Lung microvascular endothelial cell (primary cell): Measurements from ENCODE around the gene MDN1. TPM values are rescaled to one million over a fixed set of nuclear protein-coding genes. Genes with fewer than 3 reads are reported as not detected.
"Not testable (repeated sequence)": the region's sequence is repeated elsewhere in the genome, so short reads cannot be mapped to it uniquely, and the experiment has no call there.

Source experiments
- DNase-seq, 2 donors: peaks; one replicate each; pipeline versions ENCODE4 v3.0.0 to v3.0.0-alpha.2; 2010; ENCODE audit warnings: low read depth in 2 of 2
- total RNA-seq: library from RNA; depleted of rRNA; stranded (reverse); fragments of >200 nt; gene quantifications from 2 replicates; pipeline ENCODE4 v1.2.1, GENCODE V29; 2014

The MDN1 gene
- total RNA-seq, 1 donor from 2014 or later, result 18.3 TPM

DNA sequence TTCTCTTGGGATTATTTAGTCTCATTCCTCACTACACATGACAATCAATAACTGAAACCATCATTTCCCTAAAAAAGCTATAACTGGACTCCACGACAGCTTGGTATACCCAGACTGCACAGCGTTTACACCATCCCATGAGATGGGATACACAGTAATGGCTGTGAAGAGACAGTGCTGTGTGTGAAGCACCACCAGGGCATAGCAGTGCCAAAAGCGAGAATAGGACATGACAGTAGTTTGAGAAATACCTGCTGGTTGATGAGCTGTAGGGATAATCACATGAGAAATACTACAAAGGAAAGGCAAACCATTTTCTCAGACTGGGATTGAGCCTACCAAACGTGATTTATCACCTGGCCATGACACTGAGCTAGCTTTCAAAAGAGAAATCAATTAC lies 158.6 kb downstream of the MDN1 start:
- no peak for DNase-seq

DNA sequence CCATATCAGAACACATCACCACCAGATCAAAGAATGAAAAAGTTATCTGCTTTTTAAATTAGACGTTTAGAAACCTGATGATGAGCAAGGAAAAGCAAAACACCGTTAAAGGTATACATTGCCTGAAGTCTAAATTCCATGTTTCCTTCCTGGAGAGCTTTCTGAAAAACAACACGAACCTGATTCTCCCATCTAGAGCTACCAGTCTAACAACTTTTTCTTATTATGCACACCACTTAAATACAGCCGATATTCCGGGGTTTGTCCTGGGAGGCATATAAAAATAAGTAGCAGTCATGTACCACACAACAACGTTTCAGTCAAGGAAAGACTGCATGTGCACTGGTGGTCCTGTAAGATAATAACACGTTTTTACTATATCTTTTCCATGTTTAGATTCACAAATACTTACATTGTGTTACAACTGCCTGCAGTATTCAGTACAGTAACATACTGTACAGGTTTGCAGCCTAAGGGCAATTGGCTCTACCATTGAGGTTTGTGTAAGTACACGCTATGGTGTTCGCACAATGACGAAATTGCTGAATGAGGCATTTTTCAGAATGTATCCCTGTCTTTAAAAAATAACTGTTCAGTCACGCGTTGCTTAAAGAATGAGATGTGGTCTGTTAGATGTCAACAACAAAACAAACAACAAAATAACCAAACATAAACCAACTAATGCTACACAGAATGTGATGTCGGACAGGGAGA lies 162.0 kb downstream of the MDN1 start:
- no peak for DNase-seq

DNA sequence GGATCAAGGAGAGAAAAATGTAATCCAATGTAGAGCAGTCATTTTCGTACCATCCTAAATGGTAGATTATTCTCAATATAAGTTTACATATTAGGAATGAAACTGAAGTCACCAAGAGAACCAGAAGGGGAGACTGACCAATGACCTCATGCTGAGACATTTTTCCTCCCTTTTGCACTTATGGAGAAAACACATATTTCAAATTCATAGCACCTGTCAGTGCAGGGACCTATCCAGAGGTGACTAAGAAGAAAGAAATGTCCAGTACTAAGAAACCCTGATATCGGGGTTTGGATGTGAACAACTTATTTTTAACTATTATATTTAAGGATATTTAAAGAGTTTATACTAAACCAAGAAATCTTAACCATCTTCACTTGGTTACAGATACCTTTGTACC lies 164.5 kb downstream of the MDN1 start:
- peak in 1 of 2 donors; percentile 63 for DNase-seq

DNA sequence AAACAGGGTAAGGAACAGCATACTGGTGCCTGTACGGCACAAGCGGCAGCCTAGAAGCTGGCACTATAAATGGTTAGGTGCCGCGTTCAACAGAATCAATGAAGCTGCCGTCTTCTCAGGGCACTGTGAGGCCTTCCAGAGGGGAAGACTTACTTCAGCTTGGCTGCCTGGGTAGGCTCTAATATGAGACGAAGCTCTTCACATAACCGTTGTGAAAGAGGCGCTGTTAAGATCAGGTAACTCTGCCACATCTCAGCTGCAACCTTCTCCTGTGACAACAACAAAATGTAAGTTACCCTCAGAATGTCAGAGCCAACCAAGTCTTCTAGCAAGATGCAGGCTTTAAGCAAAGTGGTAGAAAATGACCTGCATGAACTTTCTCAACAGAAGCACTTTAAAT lies 169.0 kb downstream of the MDN1 start:
- DNase-seq, result no peak

- DNase-seq, result no peak
Measured at GRCh38 chr6:89649682-89650081, 169.9 kb downstream of the MDN1 start.

DNA sequence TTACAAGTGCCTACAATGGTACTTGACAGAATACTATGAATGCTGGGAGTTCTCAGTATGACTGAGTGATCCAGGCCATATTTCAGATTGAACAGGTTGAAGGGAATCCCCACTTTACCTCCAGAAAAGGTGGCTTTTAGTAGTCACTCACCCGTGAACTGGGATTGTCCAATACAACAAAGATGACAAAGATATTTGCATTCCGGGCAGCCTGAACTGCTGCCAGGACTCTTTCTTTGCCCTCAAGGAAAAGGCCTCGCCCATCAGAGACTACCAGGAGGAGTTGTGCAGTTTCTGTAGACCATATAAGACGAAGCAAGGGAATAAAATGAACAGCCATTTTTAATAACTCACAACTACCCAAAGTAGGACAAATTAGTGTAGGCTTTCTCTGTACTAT lies 174.7 kb downstream of the MDN1 start:
- no peak for DNase-seq

DNA sequence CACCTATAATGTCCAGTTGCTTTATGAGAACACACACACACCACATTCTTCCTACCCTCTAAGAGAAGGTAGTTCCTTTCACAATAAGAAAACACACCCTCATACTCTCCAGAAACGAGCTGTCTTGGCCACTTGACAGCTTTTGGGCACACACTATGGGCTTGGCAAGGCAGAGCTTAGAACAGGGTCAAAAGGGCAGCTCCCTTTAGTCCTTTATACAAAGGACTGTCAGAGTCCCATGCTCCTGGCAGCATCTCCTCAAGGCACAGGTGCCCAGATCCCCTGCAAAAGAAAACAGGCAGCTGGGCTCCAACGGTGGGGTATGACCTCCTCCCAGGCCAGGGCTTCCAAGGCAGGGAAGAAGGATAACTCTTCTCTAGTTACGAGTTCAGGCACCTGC lies 176.2 kb downstream of the MDN1 start:
- no peak for DNase-seq

DNA sequence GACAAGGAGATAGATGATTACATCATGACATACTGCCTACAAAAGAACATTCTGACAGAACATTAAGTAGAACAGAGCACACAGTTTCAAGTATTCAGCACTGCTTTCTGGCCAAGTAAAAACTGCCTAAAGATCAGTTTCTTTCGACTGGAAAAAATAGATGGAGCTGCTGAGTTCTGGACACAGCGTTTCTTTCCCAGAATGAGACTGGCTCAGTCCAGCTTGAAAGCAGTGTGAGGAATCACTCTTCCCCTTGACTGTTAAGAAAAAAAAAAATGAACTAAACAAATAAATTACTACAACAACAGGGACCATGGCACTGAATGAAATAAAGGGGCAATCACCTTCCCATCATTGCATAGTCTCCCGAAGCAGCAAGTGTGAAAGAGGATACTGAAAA lies 176.6 kb downstream of the MDN1 start:
- no peak for DNase-seq

- DNase-seq, result not testable (repeated sequence)
Measured at GRCh38 chr6:89641581-89641980, 178.0 kb downstream of the MDN1 start.

DNA sequence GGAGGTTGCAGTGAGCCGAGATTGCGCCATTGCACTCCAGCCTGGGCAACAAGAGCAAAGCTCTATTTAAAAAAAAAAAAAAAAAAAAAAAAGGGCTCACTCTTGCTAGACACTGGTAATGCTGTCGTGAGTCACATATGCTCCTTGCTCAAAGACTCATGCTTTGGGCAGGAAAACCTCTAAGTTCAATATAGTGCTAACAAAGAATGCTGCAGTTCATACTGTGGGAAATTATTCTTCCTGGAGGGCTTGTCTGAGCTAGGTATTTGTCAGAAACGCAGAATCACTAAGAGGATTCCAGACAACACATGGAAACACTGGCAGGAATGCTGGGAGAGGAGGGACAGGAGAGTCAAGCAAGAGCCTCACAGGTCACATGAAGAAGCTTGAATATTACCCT lies 178.8 kb downstream of the MDN1 start:
- DNase-seq, result peak in 1 of 2 donors; percentile 34

- DNase-seq, result peak; percentile 95 to 96
Measured at GRCh38 chr6:89638320-89639195, 181.0 kb downstream of the MDN1 start, which contains the start of gene LYRM2. TSS of gene LYRM2 (minus strand) at chr6:89638747. CDS start at chr6:89638716, 31 bp downstream.

DNA sequence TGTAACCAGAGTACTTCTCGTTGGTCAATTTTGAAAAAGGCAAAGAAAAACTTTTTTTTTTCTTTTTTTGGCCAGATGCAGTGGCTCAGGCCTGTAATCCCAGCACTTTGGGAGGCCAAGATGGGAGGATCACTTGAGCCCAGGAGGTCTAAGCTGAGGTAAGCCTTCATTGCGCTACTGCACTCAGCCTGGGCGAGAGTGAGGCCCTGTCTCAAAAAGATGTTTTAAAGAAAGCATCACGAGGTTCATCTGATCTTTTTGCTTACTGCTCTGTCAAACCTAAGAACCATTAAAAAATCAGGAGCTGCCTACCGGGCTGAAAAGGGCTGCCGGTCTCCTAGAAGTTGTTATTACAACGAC lies 181.7 kb downstream of the MDN1 start:
- DNase-seq, result no peak

DNA sequence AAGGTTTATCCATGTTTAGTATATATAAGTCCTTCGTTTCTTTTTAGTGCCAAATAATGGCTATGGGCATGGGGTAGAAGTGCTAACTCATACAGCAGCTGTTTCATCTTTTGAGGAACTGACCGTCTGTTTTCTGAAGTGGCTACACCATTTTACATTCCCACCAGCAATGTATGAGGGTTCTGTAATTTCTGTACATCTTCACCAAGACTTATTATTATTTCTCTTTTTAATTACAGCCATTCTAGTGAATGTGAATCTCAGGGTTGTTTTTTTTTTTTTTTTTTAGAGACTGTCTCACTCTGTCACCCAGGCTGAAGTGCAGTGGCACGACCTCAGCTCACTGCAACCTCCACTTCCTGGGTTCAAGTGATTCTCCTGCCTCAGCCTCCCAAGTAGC lies 183.2 kb downstream of the MDN1 start:
- not testable (repeated sequence) for DNase-seq

GRCh38 chr6:89630488-89630887 lies 189.1 kb downstream of the MDN1 start:
- no peak for DNase-seq

DNA sequence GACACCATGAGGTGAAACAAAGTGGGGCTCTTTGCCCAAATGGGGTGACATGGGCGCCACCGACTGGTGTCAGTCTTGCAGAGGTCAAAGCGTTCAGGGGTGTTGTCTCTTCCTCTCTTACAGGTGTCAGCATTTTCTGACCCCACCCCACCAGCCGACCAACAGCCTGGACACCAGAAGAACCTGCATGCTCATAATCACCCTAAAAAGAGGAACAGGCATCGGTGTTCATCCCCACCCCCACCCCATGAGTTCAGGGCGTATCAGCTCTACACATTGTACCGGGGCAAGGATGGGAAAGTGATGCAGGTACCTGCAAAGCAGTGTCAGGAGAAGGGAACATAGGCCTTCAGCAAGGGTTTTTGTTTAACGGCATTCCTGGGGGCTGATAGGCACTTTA lies 195.8 kb downstream of the MDN1 start:
- DNase-seq, result no peak

DNA sequence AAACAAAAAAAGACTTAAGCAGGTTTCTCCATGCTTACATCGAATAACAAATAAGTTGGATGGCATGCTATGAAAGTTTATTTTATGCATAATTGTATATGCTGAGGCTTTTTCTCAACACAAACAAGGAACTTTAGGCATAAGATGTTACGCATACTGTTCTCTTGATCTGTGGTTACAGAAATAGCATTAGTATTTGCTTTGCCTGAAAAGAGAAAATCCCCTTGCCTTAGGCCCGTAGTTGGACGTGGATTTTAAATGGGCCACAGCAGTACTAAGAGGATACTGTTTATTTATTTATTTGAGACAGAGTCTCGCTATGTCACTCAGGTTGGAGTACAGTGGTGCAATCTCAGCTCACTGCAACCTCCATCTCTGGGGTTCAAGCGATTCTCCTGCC lies 200.0 kb downstream of the MDN1 start:
- DNase-seq, result no peak

DNA sequence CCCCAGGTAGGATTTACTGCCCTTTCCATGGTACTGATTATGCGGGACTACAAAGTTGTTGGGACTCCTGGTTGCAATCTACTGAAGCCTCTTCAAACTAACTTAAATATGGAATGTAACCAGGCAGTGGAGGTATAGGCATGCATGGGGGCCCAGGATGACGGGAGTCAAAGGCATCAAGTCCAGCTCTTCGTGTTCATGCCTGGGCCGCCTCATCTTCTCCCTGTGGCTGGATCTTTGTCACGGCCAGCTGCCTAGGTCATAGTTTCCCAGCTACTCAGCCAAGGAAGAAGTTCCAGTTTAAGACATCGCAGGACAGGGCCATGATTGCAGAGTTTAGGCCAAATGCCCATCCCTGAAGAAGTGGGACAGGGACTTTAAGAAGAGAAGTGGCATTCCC lies 201.6 kb downstream of the MDN1 start:
- no peak for DNase-seq

GRCh38 chr6:89616531-89616930 lies 203.1 kb downstream of the MDN1 start:
- DNase-seq, result no peak

DNA sequence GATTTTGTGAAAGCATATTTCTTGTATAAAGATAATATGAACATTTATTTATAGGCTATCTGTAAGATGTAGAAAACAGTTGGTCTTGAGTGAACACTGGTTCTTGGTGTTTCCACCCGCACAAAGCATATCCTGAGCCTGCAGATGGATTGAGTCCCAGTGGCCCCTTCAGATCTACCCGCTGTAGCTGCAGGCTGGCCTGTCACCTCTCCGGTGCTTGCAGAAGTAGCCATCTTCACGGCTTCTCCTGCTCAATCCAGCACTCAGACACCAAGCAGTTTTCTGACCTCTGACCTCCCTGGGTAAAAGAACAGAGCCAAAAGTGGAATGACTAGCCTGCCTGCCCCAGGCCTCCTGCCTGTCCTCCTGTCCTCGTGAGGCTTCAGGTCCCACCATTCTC lies 203.7 kb downstream of the MDN1 start:
- DNase-seq, result no peak

DNA sequence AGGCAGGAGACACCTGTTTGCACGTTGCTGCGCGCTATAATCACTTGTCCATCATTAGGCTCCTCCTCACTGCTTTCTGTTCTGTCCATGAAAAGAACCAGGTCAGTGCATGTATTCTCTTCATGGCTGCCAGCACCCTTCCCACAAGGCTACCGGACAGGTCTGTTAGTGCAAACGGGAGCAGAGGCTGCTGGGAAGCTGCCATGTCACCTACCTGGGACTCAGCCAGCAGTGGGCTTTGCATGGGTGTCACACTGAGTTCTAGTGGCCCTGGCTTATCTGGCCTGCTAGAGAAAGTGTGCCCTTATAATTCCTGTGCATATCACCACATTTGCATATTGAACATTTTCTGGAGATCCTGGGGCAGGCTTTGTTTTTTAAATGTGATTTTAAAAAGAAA lies 205.8 kb downstream of the MDN1 start:
- DNase-seq, result no peak

- DNase-seq, result no peak
Measured at GRCh38 chr6:89612121-89612520, 207.5 kb downstream of the MDN1 start.

DNA sequence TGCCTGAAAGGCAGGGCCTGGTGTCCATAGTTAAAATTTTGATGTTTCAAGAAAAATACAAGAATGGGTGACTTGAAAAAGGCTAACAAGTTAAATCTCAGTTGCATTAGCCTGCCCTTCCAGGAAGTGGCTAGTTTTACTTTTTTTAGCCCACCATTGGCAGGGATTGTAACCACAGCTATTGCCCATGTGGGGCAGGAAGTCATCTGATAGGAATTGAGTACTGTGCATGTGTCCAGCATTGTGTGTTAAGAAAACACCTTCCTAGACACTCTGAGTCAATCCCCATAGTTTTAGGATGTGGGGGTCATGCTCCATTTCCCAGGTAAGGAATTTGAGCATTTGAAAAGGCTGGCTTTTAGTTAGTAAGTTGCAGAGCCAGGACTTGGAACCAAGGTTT lies 207.9 kb downstream of the MDN1 start:
- DNase-seq, result peak; percentile 23 to 42

DNA sequence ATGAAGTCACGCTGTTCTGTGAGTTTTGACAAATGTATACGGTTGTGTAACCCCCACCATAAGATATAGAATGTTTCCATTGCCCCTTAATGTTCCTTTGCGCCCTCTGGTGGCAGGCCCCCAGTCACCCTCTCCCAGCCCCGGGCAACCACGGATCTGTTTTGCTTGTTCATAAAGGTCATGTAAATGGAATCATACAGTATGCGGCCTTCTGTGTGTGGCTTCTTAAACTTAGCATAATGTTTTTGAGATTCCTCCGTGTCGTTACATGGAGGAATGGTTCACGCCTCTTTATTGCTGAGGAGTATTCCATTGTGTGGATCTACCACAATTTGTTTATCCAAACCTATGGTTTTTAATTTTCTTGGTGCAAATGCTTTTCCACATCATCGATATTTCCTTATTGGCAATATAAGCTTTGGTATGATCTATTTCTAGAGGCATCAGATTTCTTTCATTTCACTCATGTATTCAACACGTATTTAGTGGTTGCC lies 209.4 kb downstream of the MDN1 start:
- peak; percentile 47 to 70 for DNase-seq
